T-helper 17 cell (primary cell): Measurements from ENCODE around the gene AXL. TPM values are rescaled to one million over a fixed set of nuclear protein-coding genes. Genes with fewer than 3 reads are reported as not detected.

Experiments
- ATAC-seq: fragments of 150-1000 bp; cut with Tn5 transposase; 2 replicates; pipeline ENCODE4 v1.10.0; 2021; ENCODE audit warnings: mild to moderate bottlenecking, moderate library complexity
- DNase-seq, 3 donors: peaks; one replicate each; pipeline versions ENCODE4 v3.0.0 to v3.0.0-alpha.2; 2020 to 2021
- H3K9me3 ChIP-seq: one replicate; pipeline ENCODE4 v1.7.0; 2013; ENCODE audit warnings: low read length, mild to moderate bottlenecking; ENCODE audit not compliant: control insufficient read depth, poor library complexity, severe bottlenecking
- H3K27ac Mint-ChIP-seq: one replicate; pipeline ENCODE4 v1.8.0; 2022; ENCODE audit warnings: mild to moderate bottlenecking, moderate library complexity, mixed read lengths
- H3K27me3 Mint-ChIP-seq: one replicate; pipeline ENCODE4 v1.8.0; 2022; ENCODE audit warnings: mixed read lengths
- H3K36me3 Mint-ChIP-seq: one replicate; pipeline ENCODE4 v1.8.0; 2022; ENCODE audit warnings: low read depth, mixed read lengths
- H3K4me1 Mint-ChIP-seq: one replicate; pipeline ENCODE4 v1.8.0; 2022; ENCODE audit warnings: mild to moderate bottlenecking, mixed read lengths
- H3K4me3 Mint-ChIP-seq: one replicate; pipeline ENCODE4 v1.8.0; 2022; ENCODE audit warnings: mild to moderate bottlenecking, moderate library complexity, mixed read lengths
- total RNA-seq, 4 donors: library from RNA in 2 of 4; stranded (reverse) in 2 of 4; gene quantifications; one replicate each; pipeline ENCODE4 v1.2.3 and lab custom pipeline; 2022 to 2026

The AXL gene
- total RNA-seq, 2 donors from 2014 or later: 0.22 to 0.44 TPM

GRCh38 chr19:41233748-41234240 lies 14.8 kb downstream of the AXL start:
- ATAC-seq (no peak), DNase-seq (no peak)
- Mint-ChIP-seq H3K27ac (no peak overlapping the region), H3K4me1 (no peaks in the 10 kb centered on the region), H3K36me3 (no peaks in the 10 kb centered on the region), H3K27me3 (peaks cover 11% of the 10 kb centered on the region), H3K4me3 (no peak overlapping the region)
- no peaks in the 10 kb centered on the region for H3K9me3 ChIP-seq

- Mint-ChIP-seq H3K27me3 (peaks cover 11% of the 10 kb centered on the region), H3K4me1 (no peaks in the 10 kb centered on the region), H3K36me3 (no peaks in the 10 kb centered on the region), H3K27ac (no peak overlapping the region), H3K4me3 (no peak overlapping the region)
- H3K9me3 ChIP-seq: no peaks in the 10 kb centered on the region
- ATAC-seq: no peak
- DNase-seq: no peak
Observed at GRCh38 chr19:41234512-41235168, 15.6 kb downstream of the AXL start.

- no peak overlapping the region for H3K27ac Mint-ChIP-seq
- H3K27me3 Mint-ChIP-seq: peaks cover 11% of the 10 kb centered on the region
- no peaks in the 10 kb centered on the region for H3K9me3 ChIP-seq
- H3K4me1 Mint-ChIP-seq: no peaks in the 10 kb centered on the region
- no peak for ATAC-seq
- H3K36me3 Mint-ChIP-seq: no peaks in the 10 kb centered on the region
- DNase-seq: no peak
- H3K4me3 Mint-ChIP-seq: no peak overlapping the region
Observed at GRCh38 chr19:41235480-41235879, 16.5 kb downstream of the AXL start.

GRCh38 chr19:41238244-41238643 lies 19.2 kb downstream of the AXL start:
- Mint-ChIP-seq H3K36me3 (no peaks in the 10 kb centered on the region), H3K4me3 (no peak overlapping the region), H3K4me1 (no peaks in the 10 kb centered on the region), H3K27ac (no peak overlapping the region), H3K27me3 (peaks cover 11% of the 10 kb centered on the region)
- H3K9me3 ChIP-seq: no peaks in the 10 kb centered on the region
- ATAC-seq: no peak
- no peak for DNase-seq

- no peak overlapping the region for H3K4me3 Mint-ChIP-seq
- no peak overlapping the region for H3K27ac Mint-ChIP-seq
- DNase-seq: no peak
- H3K4me1 Mint-ChIP-seq: no peaks in the 10 kb centered on the region
- no peaks in the 10 kb centered on the region for H3K36me3 Mint-ChIP-seq
- no peak for ATAC-seq
- no peaks in the 10 kb centered on the region for H3K9me3 ChIP-seq
- peaks cover 8% of the 10 kb centered on the region for H3K27me3 Mint-ChIP-seq
Observed at GRCh38 chr19:41239363-41239762, 20.3 kb downstream of the AXL start.

GRCh38 chr19:41239961-41240574 lies 21.0 kb downstream of the AXL start:
- Mint-ChIP-seq H3K4me3 (no peak overlapping the region), H3K27ac (no peak overlapping the region), H3K36me3 (no peaks in the 10 kb centered on the region), H3K27me3 (peaks cover 8% of the 10 kb centered on the region), H3K4me1 (no peaks in the 10 kb centered on the region)
- DNase-seq: no peak
- ATAC-seq: no peak
- H3K9me3 ChIP-seq: no peaks in the 10 kb centered on the region

- Mint-ChIP-seq H3K4me3 (no peak overlapping the region), H3K27ac (no peak overlapping the region), H3K36me3 (no peaks in the 10 kb centered on the region), H3K27me3 (peaks cover 8% of the 10 kb centered on the region), H3K4me1 (no peaks in the 10 kb centered on the region)
- DNase-seq (no peak), ATAC-seq (no peak)
- H3K9me3 ChIP-seq: no peaks in the 10 kb centered on the region
Observed at GRCh38 chr19:41241859-41242258, 22.8 kb downstream of the AXL start.

GRCh38 chr19:41244117-41244516 lies 25.1 kb downstream of the AXL start:
- H3K4me3 Mint-ChIP-seq: no peak overlapping the region
- DNase-seq (no peak), ATAC-seq (no peak)
- no peaks in the 10 kb centered on the region for H3K36me3 Mint-ChIP-seq
- H3K27ac Mint-ChIP-seq: no peak overlapping the region
- H3K9me3 ChIP-seq: no peaks in the 10 kb centered on the region
- H3K4me1 Mint-ChIP-seq: no peaks in the 10 kb centered on the region
- peaks cover 6% of the 10 kb centered on the region for H3K27me3 Mint-ChIP-seq

- Mint-ChIP-seq H3K4me3 (no peak overlapping the region), H3K27me3 (peaks cover 9% of the 10 kb centered on the region), H3K27ac (peak overlapping the region; percentile 6), H3K36me3 (no peaks in the 10 kb centered on the region), H3K4me1 (no peaks in the 10 kb centered on the region)
- DNase-seq (no peak), ATAC-seq (no peak)
- no peaks in the 10 kb centered on the region for H3K9me3 ChIP-seq
Observed at GRCh38 chr19:41245843-41246242, 26.8 kb downstream of the AXL start.

- peaks cover 26% of the 10 kb centered on the region for H3K27me3 Mint-ChIP-seq
- H3K4me1 Mint-ChIP-seq: peaks cover 2% of the 10 kb centered on the region
- DNase-seq (no peak), ATAC-seq (no peak)
- H3K9me3 ChIP-seq: no peaks in the 10 kb centered on the region
- no peak overlapping the region for H3K27ac Mint-ChIP-seq
- no peak overlapping the region for H3K4me3 Mint-ChIP-seq
- no peaks in the 10 kb centered on the region for H3K36me3 Mint-ChIP-seq
Observed at GRCh38 chr19:41248895-41249294, 29.9 kb downstream of the AXL start.

- H3K27me3 Mint-ChIP-seq: peaks cover 26% of the 10 kb centered on the region
- no peak overlapping the region for H3K27ac Mint-ChIP-seq
- H3K36me3 Mint-ChIP-seq: no peaks in the 10 kb centered on the region
- no peak for ATAC-seq
- DNase-seq: no peak
- no peaks in the 10 kb centered on the region for H3K9me3 ChIP-seq
- peaks cover 2% of the 10 kb centered on the region for H3K4me1 Mint-ChIP-seq
- no peak overlapping the region for H3K4me3 Mint-ChIP-seq
Observed at GRCh38 chr19:41249707-41250423, 30.8 kb downstream of the AXL start.

GRCh38 chr19:41253660-41254059 lies 34.6 kb downstream of the AXL start:
- no peak for ATAC-seq
- H3K9me3 ChIP-seq: no peaks in the 10 kb centered on the region
- no peaks in the 10 kb centered on the region for H3K36me3 Mint-ChIP-seq
- peaks cover 5% of the 10 kb centered on the region for H3K4me1 Mint-ChIP-seq
- H3K27ac Mint-ChIP-seq: no peak overlapping the region
- peaks cover 22% of the 10 kb centered on the region for H3K27me3 Mint-ChIP-seq
- no peak for DNase-seq
- no peak overlapping the region for H3K4me3 Mint-ChIP-seq

GRCh38 chr19:41255171-41255570 lies 36.1 kb downstream of the AXL start:
- ATAC-seq: no peak
- H3K27ac Mint-ChIP-seq: no peak overlapping the region
- no peaks in the 10 kb centered on the region for H3K9me3 ChIP-seq
- H3K36me3 Mint-ChIP-seq: no peaks in the 10 kb centered on the region
- peaks cover 5% of the 10 kb centered on the region for H3K4me1 Mint-ChIP-seq
- H3K4me3 Mint-ChIP-seq: no peak overlapping the region
- peaks cover 20% of the 10 kb centered on the region for H3K27me3 Mint-ChIP-seq
- DNase-seq: no peak
